Measurements from ENCODE around the gene CLEC16A. TPM values are rescaled to one million over a fixed set of nuclear protein-coding genes. Genes with fewer than 3 reads are reported as not detected.
A peak's percentile ranks its signal among the peaks of the same experiment; 100 is the strongest.

CLEC16A gene
- total and polyA plus RNA-seq, 9 of the 15 experiments (the other 6 are each of a cell fraction or from before 2014, with no cell fraction given) = 1.00 to 22.3 (median 10.0) TPM

- H3K9me1 ChIP-seq (ENCODE audit: control insufficient read depth, insufficient read depth, low read length) = no peaks in the 10 kb centered on the region
- ChIA-PET POLR2A (interaction anchor here (0.6 to 2.0 kb wide), 8 partner anchors 9 to 669 kb away, joined by 3 to 10 read pairs (median 6); no protein-coding TSS in a partner anchor), CTCF (ENCODE audit: low intra/inter-chr PET ratio) (no interaction called here)
- peak; percentile 84 for FAIRE-seq
- H3K36me3 ChIP-seq (ENCODE audit: control insufficient read depth, insufficient read depth, low read length) = peaks cover 27% of the 10 kb centered on the region; the same call in 2 of the 3 replicates
- no TSS peak for BruUV-seq (replicated peaks)
- 52% methylated on average over 9 of the region's 9 CpGs for WGBS (ENCODE audit: insufficient coverage, low coverage, missing lambda C conversion rate)
- no peaks in the 10 kb centered on the region for H3K79me2 ChIP-seq (ENCODE audit: control insufficient read depth, insufficient read depth, low read length)
- intact Hi-C loops (cut with micrococcal nuclease) = loop anchor here (2.0 to 5.0 kb wide), 2 partner anchors 24 to 74 kb away; no protein-coding TSS in a partner anchor
- H3K4me2 ChIP-seq (ENCODE audit: insufficient read depth, low read length) = peak overlapping the region; percentile 14
- peaks cover 49 to 66% of the 10 kb centered on the region in 2 experiments for H3K4me1 ChIP-seq (replicated peaks in 1 of 2; ENCODE audit: control insufficient read depth in 2 of 2, insufficient read depth in 2 of 2, low read length in 2 of 2)
- in situ Hi-C loops (cut with MboI) = no loop called here
- no peaks in the 10 kb centered on the region for H3K27me3 ChIP-seq (ENCODE audit: control insufficient read depth in 2 of 2, insufficient read depth in 2 of 2, low read length in 2 of 2)
- peak; percentile 87 for ATAC-seq
- DNase-seq (ENCODE audit: extremely low read depth in 1 of 4, low spot score in 3 of 4) = peak; percentile 70 to 85 (median 72)
- H3K27ac ChIP-seq (ENCODE audit: extremely low read depth, low read depth, low read length) = peak overlapping the region; percentile 72
- no peaks in the 10 kb centered on the region for H3K9me3 ChIP-seq (replicated peaks; ENCODE audit: control insufficient read depth, insufficient read depth, low read depth, low read length)
- H3K9ac ChIP-seq (ENCODE audit: insufficient read depth in 1 of 2, low read depth in 2 of 2, low read length in 2 of 2) = peak overlapping the region; percentile 40 to 80
- no peaks in the 10 kb centered on the region for H4K20me1 ChIP-seq (replicated peaks; ENCODE audit: control insufficient read depth, insufficient read depth, low read length)
- H2AFZ ChIP-seq (ENCODE audit: low read depth, low read length) = peak overlapping the region; percentile 64
- no peak overlapping the region for H3K4me3 ChIP-seq
- TF ChIP-seq ESRRB (CRISPR knock-in tag; IDR thresholded peaks at IDR 0.05; ENCODE audit: borderline replicate concordance) (no peak), ZBTB5 (IDR thresholded peaks at IDR 0.05) (peak; percentile 70; the same call in 1 of the 2 replicates), KAT2B (IDR thresholded peaks at IDR 0.05; ENCODE audit: low read depth, low read length) (no peak), ZBTB43 (CRISPR knock-in tag; IDR thresholded peaks at IDR 0.05) (no peak), PHF20 (IDR thresholded peaks at IDR 0.05; ENCODE audit: partially characterized antibody) (no peak), MXD1 (CRISPR knock-in tag; IDR thresholded peaks at IDR 0.05; ENCODE audit: borderline replicate concordance, poor library complexity, severe bottlenecking) (no peak), CCNT2 (IDR thresholded peaks at IDR 0.05; ENCODE audit: borderline replicate concordance, extremely low read depth, insufficient read length, low read depth, low read length) (no peak), MLLT1 (IDR thresholded peaks at IDR 0.05) (no peak), FUS (optimal IDR thresholded peaks at IDR 0.05; ENCODE audit: low read depth, low read length) (no peak)
- TF ChIP-seq, protein P1, sequence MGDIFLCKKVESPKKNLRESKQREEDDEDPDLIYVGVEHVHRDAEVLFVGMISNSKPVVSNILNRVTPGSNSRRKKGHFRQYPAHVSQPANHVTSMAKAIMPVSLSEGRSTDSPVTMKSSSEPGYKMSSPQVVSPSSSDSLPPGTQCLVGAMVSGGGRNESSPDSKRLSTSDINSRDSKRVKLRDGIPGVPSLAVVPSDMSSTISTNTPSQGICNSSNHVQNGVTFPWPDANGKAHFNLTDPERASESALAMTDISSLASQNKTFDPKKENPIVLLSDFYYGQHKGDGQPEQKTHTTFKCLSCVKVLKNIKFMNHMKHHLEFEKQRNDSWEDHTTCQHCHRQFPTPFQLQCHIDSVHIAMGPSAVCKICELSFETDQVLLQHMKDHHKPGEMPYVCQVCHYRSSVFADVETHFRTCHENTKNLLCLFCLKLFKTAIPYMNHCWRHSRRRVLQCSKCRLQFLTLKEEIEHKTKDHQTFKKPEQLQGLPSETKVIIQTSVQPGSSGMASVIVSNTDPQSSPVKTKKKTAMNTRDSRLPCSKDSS (IDR thresholded peaks at IDR 0.05; ENCODE audit: low read depth, partially characterized antibody) = no peak
- TF ChIP-seq, protein P2, sequence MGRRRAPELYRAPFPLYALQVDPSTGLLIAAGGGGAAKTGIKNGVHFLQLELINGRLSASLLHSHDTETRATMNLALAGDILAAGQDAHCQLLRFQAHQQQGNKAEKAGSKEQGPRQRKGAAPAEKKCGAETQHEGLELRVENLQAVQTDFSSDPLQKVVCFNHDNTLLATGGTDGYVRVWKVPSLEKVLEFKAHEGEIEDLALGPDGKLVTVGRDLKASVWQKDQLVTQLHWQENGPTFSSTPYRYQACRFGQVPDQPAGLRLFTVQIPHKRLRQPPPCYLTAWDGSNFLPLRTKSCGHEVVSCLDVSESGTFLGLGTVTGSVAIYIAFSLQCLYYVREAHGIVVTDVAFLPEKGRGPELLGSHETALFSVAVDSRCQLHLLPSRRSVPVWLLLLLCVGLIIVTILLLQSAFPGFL (CRISPR knock-in tag; IDR thresholded peaks at IDR 0.05) = no peak
These were observed 184.1 kb downstream of the CLEC16A start for GRCh38 chr16:11128211-11129141.

Data from K562 (cell line).